Measurements from ENCODE around the gene LETM1.
"Not testable (repeated sequence)": the region's sequence is repeated elsewhere in the genome, so short reads cannot be mapped to it uniquely, and the experiment has no call there.

GRCh38 chr4:1835836-1836235, 20.1 kb downstream of the LETM1 start:
- not testable (repeated sequence) for TF ChIP-seq CTCF (IDR thresholded peaks at IDR 0.05; ENCODE audit: low read depth, low read length, missing input control); JUND (IDR thresholded peaks at IDR 0.05); TAF1 (conservative IDR thresholded peaks at IDR 0.05); RAD21 (IDR thresholded peaks at IDR 0.05); YY1 (IDR thresholded peaks at IDR 0.05); RXRA (IDR thresholded peaks at IDR 0.05); FOXA1 (IDR thresholded peaks at IDR 0.05); GABPA (IDR thresholded peaks at IDR 0.05 in 1 of 2, conservative IDR thresholded peaks at IDR 0.05 in 1 of 2)
- TF ChIP-seq, protein P1, sequence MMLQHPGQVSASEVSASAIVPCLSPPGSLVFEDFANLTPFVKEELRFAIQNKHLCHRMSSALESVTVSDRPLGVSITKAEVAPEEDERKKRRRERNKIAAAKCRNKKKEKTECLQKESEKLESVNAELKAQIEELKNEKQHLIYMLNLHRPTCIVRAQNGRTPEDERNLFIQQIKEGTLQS (IDR thresholded peaks at IDR 0.05) = not testable (repeated sequence)
- TF ChIP-seq, protein P2, sequence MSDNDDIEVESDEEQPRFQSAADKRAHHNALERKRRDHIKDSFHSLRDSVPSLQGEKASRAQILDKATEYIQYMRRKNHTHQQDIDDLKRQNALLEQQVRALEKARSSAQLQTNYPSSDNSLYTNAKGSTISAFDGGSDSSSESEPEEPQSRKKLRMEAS (IDR thresholded peaks at IDR 0.05) = not testable (repeated sequence)
- TF ChIP-seq, protein P3, sequence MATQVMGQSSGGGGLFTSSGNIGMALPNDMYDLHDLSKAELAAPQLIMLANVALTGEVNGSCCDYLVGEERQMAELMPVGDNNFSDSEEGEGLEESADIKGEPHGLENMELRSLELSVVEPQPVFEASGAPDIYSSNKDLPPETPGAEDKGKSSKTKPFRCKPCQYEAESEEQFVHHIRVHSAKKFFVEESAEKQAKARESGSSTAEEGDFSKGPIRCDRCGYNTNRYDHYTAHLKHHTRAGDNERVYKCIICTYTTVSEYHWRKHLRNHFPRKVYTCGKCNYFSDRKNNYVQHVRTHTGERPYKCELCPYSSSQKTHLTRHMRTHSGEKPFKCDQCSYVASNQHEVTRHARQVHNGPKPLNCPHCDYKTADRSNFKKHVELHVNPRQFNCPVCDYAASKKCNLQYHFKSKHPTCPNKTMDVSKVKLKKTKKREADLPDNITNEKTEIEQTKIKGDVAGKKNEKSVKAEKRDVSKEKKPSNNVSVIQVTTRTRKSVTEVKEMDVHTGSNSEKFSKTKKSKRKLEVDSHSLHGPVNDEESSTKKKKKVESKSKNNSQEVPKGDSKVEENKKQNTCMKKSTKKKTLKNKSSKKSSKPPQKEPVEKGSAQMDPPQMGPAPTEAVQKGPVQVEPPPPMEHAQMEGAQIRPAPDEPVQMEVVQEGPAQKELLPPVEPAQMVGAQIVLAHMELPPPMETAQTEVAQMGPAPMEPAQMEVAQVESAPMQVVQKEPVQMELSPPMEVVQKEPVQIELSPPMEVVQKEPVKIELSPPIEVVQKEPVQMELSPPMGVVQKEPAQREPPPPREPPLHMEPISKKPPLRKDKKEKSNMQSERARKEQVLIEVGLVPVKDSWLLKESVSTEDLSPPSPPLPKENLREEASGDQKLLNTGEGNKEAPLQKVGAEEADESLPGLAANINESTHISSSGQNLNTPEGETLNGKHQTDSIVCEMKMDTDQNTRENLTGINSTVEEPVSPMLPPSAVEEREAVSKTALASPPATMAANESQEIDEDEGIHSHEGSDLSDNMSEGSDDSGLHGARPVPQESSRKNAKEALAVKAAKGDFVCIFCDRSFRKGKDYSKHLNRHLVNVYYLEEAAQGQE (IDR thresholded peaks at IDR 0.05) = not testable (repeated sequence)

Data from liver (tissue), 3 donors.